Lung (tissue), 12 donors: ENCODE measurements around the gene PCF11. TPM values are rescaled to one million over a fixed set of nuclear protein-coding genes. Genes with fewer than 3 reads are reported as not detected.

Source experiments
- ATAC-seq: fragments of 200-7000 bp; cut with Tn5 transposase; one replicate; pipeline ENCODE4 v1.9.1; 2020; ENCODE audit warnings: moderate number of reproducible peaks; ENCODE audit not compliant: insufficient read depth, low FRiP score
- DNase-seq, 3 donors: peaks; one replicate each; pipeline ENCODE4 v3.0.0-alpha.2; 2013 to 2017
- H3K27ac ChIP-seq, 2 donors: one replicate each; pipeline ENCODE4 v1.5.1; 2013; ENCODE audit warnings: mild to moderate bottlenecking in 2 of 2, moderate library complexity in 2 of 2, control low read depth in 1 of 2, inconsistent platforms in 1 of 2, low read depth in 1 of 2, low read length in 1 of 2
- H3K27me3 ChIP-seq, 3 donors: one replicate each; pipeline ENCODE4 v1.5.1; 2013; ENCODE audit warnings: low read length in 2 of 3; ENCODE audit not compliant: control insufficient read depth in 3 of 3, insufficient read depth in 3 of 3
- H3K36me3 ChIP-seq, 4 donors: one replicate each; pipeline ENCODE4 v1.5.1; 2013; ENCODE audit warnings: low read length in 4 of 4, mild to moderate bottlenecking in 1 of 4, moderate library complexity in 1 of 4; ENCODE audit not compliant: control insufficient read depth in 4 of 4, insufficient read depth in 4 of 4
- H3K4me1 ChIP-seq, 5 donors: one replicate each; pipeline ENCODE4 v1.5.1; 2013; ENCODE audit warnings: low read length in 5 of 5, mild to moderate bottlenecking in 2 of 5, moderate library complexity in 1 of 5; ENCODE audit not compliant: control insufficient read depth in 5 of 5, insufficient read depth in 5 of 5
- H3K4me3 ChIP-seq: one replicate; pipeline ENCODE4 v1.5.1; 2013; ENCODE audit warnings: mild to moderate bottlenecking, control low read depth, moderate library complexity
- H3K9ac ChIP-seq, 2 donors: one replicate each; pipeline ENCODE4 v1.5.1; 2013; ENCODE audit warnings: low read length in 2 of 2, control low read depth in 1 of 2; ENCODE audit not compliant: insufficient read depth in 1 of 2
- H3K9me3 ChIP-seq, 4 donors: one replicate each; pipeline ENCODE4 v1.5.1; 2013; ENCODE audit warnings: low read length in 3 of 4, mild to moderate bottlenecking in 1 of 4, moderate library complexity in 1 of 4; ENCODE audit not compliant: control insufficient read depth in 4 of 4, insufficient read depth in 3 of 4
- WGBS, 2 donors: extraction: QIAGEN DNeasy Blood & Tissue Kit; methylation state at CpG; one replicate each; pipeline ENCODE4 v1.1.7; 2013; 5-methylcytosine and 5-hydroxymethylcytosine counted together
- polyA plus RNA-seq, 2 donors: library from polyadenylated mRNA; stranded (reverse); fragments of 200-250 nt; gene quantifications; one replicate each; pipeline ENCODE4 v1.2.1, GENCODE V29; 2013
- total RNA-seq, 2 donors: library from RNA; depleted of rRNA in 1 of 2; stranded (reverse); fragments of >200 nt in 1 of 2; gene quantifications; one replicate each; pipeline ENCODE4 v1.2.1, GENCODE V29; 2014 to 2021
- TF ChIP-seq, protein P1 (sequence below): IDR thresholded peaks from 2 replicates; pipeline ENCODE4 v1.5.1; 2012; ENCODE audit warnings: mild to moderate bottlenecking; ENCODE audit errors: control extremely low read depth, extremely low read depth
- donor health status: control.
- donor health status: control.
- donor health status: Bipolar disorder and iron deficiency.
- donor health status: healthy.
- donor health status: DM: yes; HTN: yes; CAD: no.

PCF11 gene
- total and polyA plus RNA-seq, 4 donors, result 28.9 to 63.3 (median 45.0) TPM

- no peaks in the 10 kb centered on the region for H3K4me1 ChIP-seq
- DNase-seq, result no peak
- no peak overlapping the region for H3K27ac ChIP-seq
- H3K27me3 ChIP-seq, result no peaks in the 10 kb centered on the region
- peaks cover 21 to 51% (median 32%) of the 10 kb centered on the region in 4 donors for H3K36me3 ChIP-seq
- H3K9ac ChIP-seq, result no peak overlapping the region
- TF ChIP-seq, protein P1, sequence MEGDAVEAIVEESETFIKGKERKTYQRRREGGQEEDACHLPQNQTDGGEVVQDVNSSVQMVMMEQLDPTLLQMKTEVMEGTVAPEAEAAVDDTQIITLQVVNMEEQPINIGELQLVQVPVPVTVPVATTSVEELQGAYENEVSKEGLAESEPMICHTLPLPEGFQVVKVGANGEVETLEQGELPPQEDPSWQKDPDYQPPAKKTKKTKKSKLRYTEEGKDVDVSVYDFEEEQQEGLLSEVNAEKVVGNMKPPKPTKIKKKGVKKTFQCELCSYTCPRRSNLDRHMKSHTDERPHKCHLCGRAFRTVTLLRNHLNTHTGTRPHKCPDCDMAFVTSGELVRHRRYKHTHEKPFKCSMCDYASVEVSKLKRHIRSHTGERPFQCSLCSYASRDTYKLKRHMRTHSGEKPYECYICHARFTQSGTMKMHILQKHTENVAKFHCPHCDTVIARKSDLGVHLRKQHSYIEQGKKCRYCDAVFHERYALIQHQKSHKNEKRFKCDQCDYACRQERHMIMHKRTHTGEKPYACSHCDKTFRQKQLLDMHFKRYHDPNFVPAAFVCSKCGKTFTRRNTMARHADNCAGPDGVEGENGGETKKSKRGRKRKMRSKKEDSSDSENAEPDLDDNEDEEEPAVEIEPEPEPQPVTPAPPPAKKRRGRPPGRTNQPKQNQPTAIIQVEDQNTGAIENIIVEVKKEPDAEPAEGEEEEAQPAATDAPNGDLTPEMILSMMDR, result no peak
- H3K9me3 ChIP-seq, result no peaks in the 10 kb centered on the region
- 34 to 55% methylated on average over 2 of the region's 2 CpGs for WGBS, 2 donors
- no peak for ATAC-seq
- no peak overlapping the region for H3K4me3 ChIP-seq
Observed at GRCh38 chr11:83181815-83182214, 24.9 kb downstream of the PCF11 start.

DNA sequence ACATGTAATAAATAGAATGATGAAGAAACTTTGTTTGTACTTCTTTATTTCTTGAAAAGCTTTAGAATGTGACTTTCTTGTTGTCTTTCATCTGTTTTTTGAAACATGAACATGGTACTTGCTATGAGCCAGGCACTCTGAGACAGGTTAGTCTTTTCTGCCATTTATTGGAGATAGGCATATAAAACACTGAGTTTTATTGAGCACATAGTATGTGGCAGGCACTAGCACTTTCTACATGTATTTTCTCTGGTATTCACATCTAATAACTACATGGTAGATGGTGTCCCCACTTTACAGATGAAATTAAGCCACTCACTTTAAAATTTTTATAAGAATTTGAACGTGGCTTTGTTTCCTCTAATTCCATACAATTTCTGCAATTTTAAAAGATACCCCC lies 28.8 kb downstream of the PCF11 start:
- Histone ChIP-seq H3K4me1 (no peaks in the 10 kb centered on the region), H3K27me3 (no peaks in the 10 kb centered on the region), H3K36me3 (peaks cover 16 to 38% (median 30%) of the 10 kb centered on the region in 4 donors), H3K9me3 (no peaks in the 10 kb centered on the region), H3K27ac (no peak overlapping the region), H3K4me3 (no peak overlapping the region), H3K9ac (no peak overlapping the region)
- ATAC-seq (no peak), DNase-seq (no peak)
- 91 to 96% methylated on average over 1 of the region's 1 CpG for WGBS, 2 donors
- TF ChIP-seq, protein P1, result no peak

GRCh38 chr11:83187465-83187864 lies 30.5 kb downstream of the PCF11 start:
- 97 to 100% methylated on average over 4 of the region's 4 CpGs for WGBS, 2 donors

More at GRCh38 chr11:83187465-83187864, 30.5 kb downstream of the PCF11 start:
- Histone ChIP-seq H3K27ac (no peak overlapping the region), H3K4me3 (no peak overlapping the region), H3K4me1 (peaks cover 0 to 6% (median 2%) of the 10 kb centered on the region in 5 donors), H3K9ac (no peak overlapping the region), H3K36me3 (peaks cover 14 to 40% (median 29%) of the 10 kb centered on the region in 4 donors), H3K9me3 (no peaks in the 10 kb centered on the region), H3K27me3 (no peaks in the 10 kb centered on the region)
- ATAC-seq (no peak), DNase-seq (no peak)
- TF ChIP-seq, protein P1, result no peak
